NCI-H128 (cell line): ENCODE measurements around the gene ENHO.
"Not testable (repeated sequence)": the region's sequence is repeated elsewhere in the genome, so short reads cannot be mapped to it uniquely, and the experiment has no call there.

ENCODE experiments used
- DNase-seq: peaks from one replicate; lab custom pipeline; 2025; ENCODE audit not compliant: unreplicated experiment; lab: John Stamatoyannopoulos, UW

Gene ENHO

GRCh38 chr9:34482746-34483145 lies 40.0 kb downstream of the ENHO start:
- not testable (repeated sequence) for DNase-seq

GRCh38 chr9:34481620-34482019 lies 41.2 kb downstream of the ENHO start:
- not testable (repeated sequence) for DNase-seq

GRCh38 chr9:34479431-34479866 lies 43.3 kb downstream of the ENHO start:
- DNase-seq = no peak

- DNase-seq = no peak
These were observed 45.2 kb downstream of the ENHO start for GRCh38 chr9:34477541-34477940.

- DNase-seq = no peak
These were observed 47.7 kb downstream of the ENHO start for GRCh38 chr9:34475097-34475496.
